Fibroblast of skin of left biceps (primary cell): ENCODE measurements around the gene RPS19BP1.

Experiments
- DNase-seq, 2 experiments: peaks; one replicate each; pipeline ENCODE4 v3.0.0-alpha.2; 2013; ENCODE audit warnings: low read depth in 2 of 2

Gene RPS19BP1

GRCh38 chr22:39559456-39560105 lies 27.0 kb upstream of the RPS19BP1 start:
- no peak for DNase-seq

- no peak for DNase-seq
Observed at GRCh38 chr22:39558950-39559349, 26.4 kb upstream of the RPS19BP1 start.

- DNase-seq: no peak
Observed at GRCh38 chr22:39558254-39558727, 25.7 kb upstream of the RPS19BP1 start.

GRCh38 chr22:39556970-39557841 lies 24.7 kb upstream of the RPS19BP1 start:
- no peak for DNase-seq

- DNase-seq: no peak
Observed at GRCh38 chr22:39554151-39554550, 21.6 kb upstream of the RPS19BP1 start.

GRCh38 chr22:39553429-39553828 lies 20.9 kb upstream of the RPS19BP1 start:
- no peak for DNase-seq

- no peak for DNase-seq
Observed at GRCh38 chr22:39547587-39547947, 15.0 kb upstream of the RPS19BP1 start.

- DNase-seq: no peak
Observed at GRCh38 chr22:39546889-39547586, 14.5 kb upstream of the RPS19BP1 start.

- DNase-seq: no peak
Observed at GRCh38 chr22:39545386-39546365, 13.1 kb upstream of the RPS19BP1 start.

GRCh38 chr22:39543095-39543494 lies 10.5 kb upstream of the RPS19BP1 start:
- DNase-seq: no peak

GRCh38 chr22:39537975-39538374 lies 5.4 kb upstream of the RPS19BP1 start:
- no peak for DNase-seq

GRCh38 chr22:39536711-39537110 lies 4.2 kb upstream of the RPS19BP1 start:
- no peak for DNase-seq

GRCh38 chr22:39535831-39536449 lies 3.4 kb upstream of the RPS19BP1 start:
- no peak for DNase-seq

- DNase-seq: no peak
Observed at GRCh38 chr22:39535357-39535725, 2.8 kb upstream of the RPS19BP1 start.

GRCh38 chr22:39534591-39535356 lies 2.2 kb upstream of the RPS19BP1 start:
- peak in 1 of 2 experiments; percentile 38 for DNase-seq

- DNase-seq: no peak
Observed at GRCh38 chr22:39534092-39534506, 1.6 kb upstream of the RPS19BP1 start.

GRCh38 chr22:39530692-39531331 lies 1.7 kb downstream of the RPS19BP1 start:
- DNase-seq: no peak

GRCh38 chr22:39530116-39530515 lies 2.4 kb downstream of the RPS19BP1 start:
- no peak for DNase-seq

- DNase-seq: no peak
Observed at GRCh38 chr22:39529487-39529851, 3.1 kb downstream of the RPS19BP1 start.
